Glomerular visceral epithelial cell (primary cell): ENCODE measurements around the gene ANKRD13B.

ENCODE experiments used
- DNase-seq: peaks from one replicate; pipeline ENCODE4 v3.0.0-alpha.2; 2016; ENCODE audit errors: extremely low spot score

Gene ANKRD13B

GRCh38 chr17:29594519-29595090 lies 1.7 kb downstream of the ANKRD13B start:
- DNase-seq = no peak

GRCh38 chr17:29595107-29595942 lies 2.4 kb downstream of the ANKRD13B start:
- no peak for DNase-seq

GRCh38 chr17:29595943-29596774 lies 3.2 kb downstream of the ANKRD13B start:
- DNase-seq = no peak

GRCh38 chr17:29596811-29597210 lies 3.9 kb downstream of the ANKRD13B start:
- DNase-seq = no peak

- DNase-seq = no peak
Measured at GRCh38 chr17:29597361-29598172, 4.6 kb downstream of the ANKRD13B start.

- DNase-seq = no peak
Measured at GRCh38 chr17:29603109-29603674, 10.3 kb downstream of the ANKRD13B start.

- no peak for DNase-seq
Measured at GRCh38 chr17:29607557-29608195, 14.7 kb downstream of the ANKRD13B start.

- no peak for DNase-seq
Measured at GRCh38 chr17:29608986-29609385, 16.1 kb downstream of the ANKRD13B start.

GRCh38 chr17:29610395-29610794 lies 17.5 kb downstream of the ANKRD13B start:
- no peak for DNase-seq

GRCh38 chr17:29611351-29612093 lies 18.6 kb downstream of the ANKRD13B start:
- no peak for DNase-seq

- no peak for DNase-seq
Measured at GRCh38 chr17:29612094-29612403, 19.1 kb downstream of the ANKRD13B start.

GRCh38 chr17:29612404-29613280 lies 19.7 kb downstream of the ANKRD13B start:
- no peak for DNase-seq

- no peak for DNase-seq
Measured at GRCh38 chr17:29613352-29613837, 20.5 kb downstream of the ANKRD13B start.

- DNase-seq = no peak
Measured at GRCh38 chr17:29613856-29614255, 20.9 kb downstream of the ANKRD13B start.

- no peak for DNase-seq
Measured at GRCh38 chr17:29614349-29615047, 21.6 kb downstream of the ANKRD13B start.

GRCh38 chr17:29615048-29615385 lies 22.1 kb downstream of the ANKRD13B start:
- no peak for DNase-seq

- DNase-seq = peak; percentile 57
Measured at GRCh38 chr17:29615492-29616299, 22.8 kb downstream of the ANKRD13B start.
